GM08714 (cell line): ENCODE data around the gene NUS1.
"Not testable (repeated sequence)": the region's sequence is repeated elsewhere in the genome, so short reads cannot be mapped to it uniquely, and the experiment has no call there.

Source experiments
- H3K4me3 ChIP-seq: fragments of 200-500 bp; sonication (Bioruptor generic); 2 replicates; pipeline ENCODE4 v1.5.1; 2014; ENCODE audit warnings: mild to moderate bottlenecking, low read length, inconsistent platforms
- ZNF274 ChIP-seq: IDR thresholded peaks from 2 replicates; pipeline ENCODE4 v1.6.1; 2012; ENCODE audit warnings: mild to moderate bottlenecking, low read depth, low read length

The NUS1 gene

GRCh38 chr6:117674991-117675657 is at the start of gene NUS1:
TSS of gene NUS1 (plus strand) at chr6:117675469. CDS start at chr6:117675671, 202 bp downstream.
- TF ChIP-seq ZNF274: no peak

GRCh38 chr6:117627533-117627932 is 47.7 kb upstream of the NUS1 start:
- no peak for TF ChIP-seq ZNF274
- no peak overlapping the region for H3K4me3 ChIP-seq

More at GRCh38 chr6:117674991-117675657, at the start of gene NUS1:
- H3K4me3 ChIP-seq: peak within 1 kb of the TSS; percentile 93

- no peak overlapping the region for H3K4me3 ChIP-seq
- no peak for TF ChIP-seq ZNF274
Measured at GRCh38 chr6:117629119-117629660, 46.1 kb upstream of the NUS1 start.

- no peak for TF ChIP-seq ZNF274
- no peak overlapping the region for H3K4me3 ChIP-seq
Measured at GRCh38 chr6:117637770-117638169, 37.5 kb upstream of the NUS1 start.

GRCh38 chr6:117642976-117643375 is 32.3 kb upstream of the NUS1 start:
- no peak overlapping the region for H3K4me3 ChIP-seq
- TF ChIP-seq ZNF274: no peak

GRCh38 chr6:117651984-117652383 is 23.3 kb upstream of the NUS1 start:
- not testable (repeated sequence) for H3K4me3 ChIP-seq

- no peak for TF ChIP-seq ZNF274
- H3K4me3 ChIP-seq: no peak overlapping the region
Measured at GRCh38 chr6:117653949-117654348, 21.3 kb upstream of the NUS1 start.

- no peak overlapping the region for H3K4me3 ChIP-seq
- TF ChIP-seq ZNF274: no peak
Measured at GRCh38 chr6:117655380-117655779, 19.9 kb upstream of the NUS1 start.

- TF ChIP-seq ZNF274: no peak
- H3K4me3 ChIP-seq: no peak overlapping the region
Measured at GRCh38 chr6:117666881-117667280, 8.4 kb upstream of the NUS1 start.

- no peak overlapping the region for H3K4me3 ChIP-seq
- TF ChIP-seq ZNF274: no peak
Measured at GRCh38 chr6:117668736-117669135, 6.5 kb upstream of the NUS1 start.

- no peak for TF ChIP-seq ZNF274
- H3K4me3 ChIP-seq: peak overlapping the region; percentile 93
Measured at GRCh38 chr6:117674503-117674902, 766 bp upstream of the NUS1 start.

- peak overlapping the region; percentile 58 for H3K4me3 ChIP-seq
Measured at GRCh38 chr6:117675658-117676301, 511 bp downstream of the NUS1 start.

GRCh38 chr6:117676577-117677218 is 1.4 kb downstream of the NUS1 start:
- H3K4me3 ChIP-seq: peak overlapping the region; percentile 58
- TF ChIP-seq ZNF274: no peak

GRCh38 chr6:117677553-117678141 is 2.4 kb downstream of the NUS1 start:
- TF ChIP-seq ZNF274: no peak
- H3K4me3 ChIP-seq: peak overlapping the region; percentile 33

- TF ChIP-seq ZNF274: no peak
- H3K4me3 ChIP-seq: no peak overlapping the region
Measured at GRCh38 chr6:117681162-117681741, 6.0 kb downstream of the NUS1 start.
